COLO668 (cell line): ENCODE data around the gene KIRREL3.

Experiments
- DNase-seq: peaks from one replicate; lab custom pipeline; 2025; ENCODE audit not compliant: unreplicated experiment; lab: John Stamatoyannopoulos, UW

KIRREL3 gene

DNA sequence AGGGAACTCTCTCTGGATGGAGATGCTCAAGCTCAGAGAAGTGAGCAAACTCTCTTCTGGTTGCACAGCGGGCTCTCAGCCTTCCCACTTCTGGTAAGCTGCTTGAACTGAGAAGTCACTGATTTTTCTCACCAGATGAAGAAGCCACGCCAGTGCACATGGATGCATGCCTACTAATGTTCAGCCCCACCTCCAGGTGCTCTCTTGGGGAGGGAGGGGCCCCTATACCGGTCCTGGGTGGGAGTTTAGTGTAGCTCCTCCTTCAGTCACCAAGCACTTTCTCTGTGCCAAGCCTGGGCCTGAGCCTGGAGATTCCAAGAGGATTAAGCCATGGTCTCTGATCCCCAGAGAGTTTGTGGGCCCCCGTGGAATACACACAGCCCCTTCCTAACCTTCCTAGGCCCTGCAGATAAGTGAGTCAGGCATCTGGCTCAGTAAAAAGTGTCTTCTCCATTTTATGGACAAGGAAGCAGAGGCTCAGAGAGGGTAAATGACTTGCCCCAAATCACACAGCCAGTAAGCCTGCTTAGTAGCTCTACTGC, 502.9 kb downstream of the KIRREL3 start:
- DNase-seq = no peak

GRCh38 chr11:126496576-126497337, 503.8 kb downstream of the KIRREL3 start:
- no peak for DNase-seq

GRCh38 chr11:126495281-126496220, 505.0 kb downstream of the KIRREL3 start:
- no peak for DNase-seq

- DNase-seq = no peak
Measured at GRCh38 chr11:126494831-126495230, 505.7 kb downstream of the KIRREL3 start.

- no peak for DNase-seq
Measured at GRCh38 chr11:126492331-126493082, 508.1 kb downstream of the KIRREL3 start.

DNA sequence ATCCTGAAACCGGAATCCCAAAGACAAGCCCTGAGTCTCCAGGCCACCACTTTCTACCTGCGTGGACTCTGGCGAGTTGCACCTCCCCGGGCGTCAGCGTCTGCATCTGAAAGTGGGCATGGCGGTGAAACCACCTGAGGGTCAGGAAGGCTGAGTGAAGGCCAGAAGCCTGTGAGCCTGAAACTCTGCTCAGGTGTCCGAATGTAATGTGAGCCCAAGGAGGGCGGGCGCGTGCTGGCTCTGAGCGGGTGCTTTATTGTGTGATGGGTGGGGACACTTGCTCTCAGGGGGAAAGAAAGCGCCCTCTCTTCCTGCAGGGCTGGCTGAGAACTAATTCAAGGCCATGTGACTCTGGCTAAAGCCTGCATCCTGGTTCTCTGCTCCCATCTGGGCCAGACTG, 509.5 kb downstream of the KIRREL3 start:
- DNase-seq = peak; percentile 14

DNA sequence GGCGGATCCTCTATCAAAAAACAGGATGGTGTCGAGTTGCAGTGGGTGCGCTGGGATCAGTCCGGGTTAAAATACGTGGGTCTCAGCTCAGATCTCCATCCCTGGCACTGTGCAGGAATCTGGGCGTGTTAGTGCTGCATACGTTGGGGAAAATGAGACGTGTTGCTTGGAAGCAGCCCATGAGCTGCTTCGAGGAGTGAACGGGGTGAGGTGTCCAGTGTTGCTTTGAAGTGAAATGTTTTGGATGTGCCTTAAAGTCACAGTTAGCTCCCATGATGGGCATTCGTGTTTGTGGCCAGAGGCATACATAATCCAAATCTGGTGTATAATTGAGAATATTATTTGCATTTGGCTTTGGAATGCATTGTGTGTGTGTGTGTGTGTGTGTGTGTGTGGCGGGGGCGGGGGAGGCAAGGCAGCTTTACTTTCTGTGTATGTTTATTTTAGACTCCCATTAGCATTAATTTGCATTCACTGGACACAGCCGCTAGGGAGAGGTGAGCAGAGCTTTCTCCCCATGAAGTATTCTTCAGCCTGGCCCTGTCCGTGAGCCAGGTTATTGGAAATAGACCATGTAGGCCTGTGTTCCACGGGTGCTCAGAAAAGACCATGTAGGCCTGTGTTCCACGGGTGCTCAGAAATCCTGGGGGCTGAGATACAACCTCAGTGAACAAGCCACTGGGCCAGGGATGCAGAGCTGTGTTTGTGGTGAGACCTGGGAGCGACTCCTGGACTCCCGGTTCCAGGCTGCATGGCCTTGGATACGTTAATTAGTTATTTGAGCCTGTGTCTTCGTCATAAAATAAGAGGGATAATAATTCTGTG, 510.5 kb downstream of the KIRREL3 start:
- no peak for DNase-seq

DNA sequence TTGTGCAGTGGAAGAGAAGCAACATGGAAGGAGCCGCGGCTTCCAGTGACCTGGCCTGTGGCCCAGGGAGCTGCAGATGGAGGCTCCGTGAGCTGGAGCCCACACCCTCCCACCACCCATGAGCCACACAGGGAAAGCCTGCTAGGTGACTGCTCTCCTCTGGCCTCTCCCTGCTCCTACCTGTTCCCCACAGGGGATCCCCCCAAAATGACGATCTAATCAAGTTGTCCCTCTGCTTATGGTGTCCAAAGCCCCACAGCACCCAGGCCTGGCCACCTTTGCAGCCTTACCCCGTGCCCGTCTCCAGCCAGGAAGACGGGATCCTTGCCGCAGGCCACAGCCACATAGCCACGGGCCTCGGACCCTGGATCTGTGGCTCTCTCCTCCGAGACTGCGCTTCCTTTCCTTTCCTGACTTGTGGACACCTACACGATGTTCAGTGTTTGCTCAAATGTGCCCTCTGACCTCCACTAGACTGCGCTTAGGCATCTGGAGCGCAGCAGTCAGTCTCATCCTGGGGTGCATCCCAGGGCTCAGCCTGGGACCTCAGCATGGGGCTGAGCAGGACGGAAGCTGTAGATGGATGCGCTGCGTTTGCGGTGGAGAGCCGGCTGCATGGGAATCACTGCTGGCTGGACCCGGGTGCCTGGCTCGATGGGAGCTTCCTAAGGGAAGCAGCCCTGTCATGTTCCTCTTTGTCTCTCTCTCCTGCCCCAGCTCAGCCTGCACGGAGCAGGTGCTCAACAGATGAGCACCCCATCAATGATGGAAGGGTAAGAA, 511.8 kb downstream of the KIRREL3 start:
- DNase-seq = no peak

GRCh38 chr11:126487711-126488110, 512.9 kb downstream of the KIRREL3 start:
- no peak for DNase-seq

DNA sequence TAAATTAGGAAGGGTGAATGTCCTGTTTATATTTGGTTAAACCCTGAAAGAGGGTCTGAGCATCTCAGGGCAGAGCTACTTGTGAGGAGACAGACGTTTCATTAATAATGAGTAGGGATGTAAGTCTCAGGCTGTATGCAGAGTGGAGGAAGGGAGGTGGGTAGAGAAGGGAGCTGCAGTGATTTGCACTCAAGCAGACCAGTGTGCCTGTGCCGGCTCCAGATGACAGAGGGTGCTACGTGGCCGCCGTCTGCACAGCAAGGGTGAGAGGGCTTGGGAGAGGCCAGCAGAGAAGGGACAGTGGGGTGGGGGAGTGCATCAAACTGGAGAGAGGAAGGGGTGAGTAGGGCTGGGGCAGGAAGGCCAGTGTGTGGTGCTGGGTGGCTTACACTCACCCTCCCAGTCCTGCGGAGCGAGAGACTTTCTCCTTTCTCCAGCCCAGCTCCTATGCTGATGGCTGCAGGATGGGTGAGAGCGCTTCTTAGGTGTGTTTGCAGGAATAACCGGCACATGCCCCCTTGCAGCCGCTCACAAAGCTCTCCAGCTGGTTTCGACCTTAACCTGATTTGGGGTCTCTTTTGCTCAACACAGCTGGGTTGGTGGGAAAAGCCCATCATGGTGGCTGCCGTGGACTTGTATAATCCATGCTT, 514.5 kb downstream of the KIRREL3 start:
- DNase-seq = no peak

DNA sequence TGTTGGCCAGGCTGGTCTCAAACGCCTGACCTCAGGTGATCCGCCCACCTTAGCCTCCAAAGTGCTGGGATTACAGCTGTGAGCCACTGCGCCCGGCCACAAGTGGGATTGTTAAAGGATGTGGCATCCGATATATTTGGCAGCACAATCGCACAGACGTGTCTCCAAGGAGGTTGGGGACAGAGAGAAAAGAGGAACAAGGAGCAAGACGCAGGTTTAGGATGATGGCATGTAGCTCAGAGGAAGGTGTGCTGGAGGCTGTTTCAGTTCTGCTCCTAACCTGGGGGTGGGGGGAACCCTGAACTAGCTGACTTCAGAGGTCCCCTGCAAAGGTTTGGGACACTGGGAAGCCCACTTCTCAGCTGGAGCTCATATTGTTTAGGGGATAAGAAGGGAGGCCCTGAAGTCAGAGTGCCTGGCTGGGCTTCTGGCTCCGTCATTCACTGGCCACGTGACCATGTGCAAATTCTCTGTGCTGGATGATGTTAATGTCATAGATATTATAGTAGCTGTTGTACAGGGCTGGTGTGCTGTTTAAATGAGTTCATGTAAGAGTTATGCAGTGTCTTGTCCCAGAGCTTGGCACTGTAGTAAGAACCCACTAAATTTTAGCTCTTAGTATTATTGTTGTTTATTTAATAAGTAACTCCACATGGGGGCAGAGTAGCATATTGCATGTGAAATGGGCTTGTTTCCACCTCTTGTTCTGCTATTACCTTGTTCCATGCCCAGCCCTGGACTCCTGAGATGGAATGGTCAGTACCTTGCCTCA, 515.4 kb downstream of the KIRREL3 start:
- DNase-seq = no peak

- DNase-seq = no peak
Measured at GRCh38 chr11:126484266-126484665, 516.3 kb downstream of the KIRREL3 start.

GRCh38 chr11:126483621-126484195, 516.9 kb downstream of the KIRREL3 start:
- no peak for DNase-seq

- no peak for DNase-seq
Measured at GRCh38 chr11:126482586-126483108, 517.9 kb downstream of the KIRREL3 start.

DNA sequence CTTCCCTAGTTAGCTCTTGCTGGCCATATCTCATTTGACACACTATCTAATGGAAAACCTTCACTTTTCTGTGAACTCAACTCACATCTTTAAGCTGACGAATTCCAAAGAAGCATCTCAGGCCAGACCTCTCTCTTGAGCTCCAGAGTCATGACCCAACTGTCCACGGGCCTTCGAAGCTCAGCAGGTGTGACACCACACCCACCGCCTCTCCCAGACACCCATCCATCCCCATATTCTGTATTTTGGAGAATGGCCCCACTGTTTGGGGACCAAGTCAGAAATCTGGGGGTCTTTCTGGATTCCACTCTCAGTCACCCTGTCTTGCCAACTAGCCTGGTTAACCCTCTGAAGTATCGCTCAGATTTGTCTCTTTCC, 519.3 kb downstream of the KIRREL3 start:
- no peak for DNase-seq

DNA sequence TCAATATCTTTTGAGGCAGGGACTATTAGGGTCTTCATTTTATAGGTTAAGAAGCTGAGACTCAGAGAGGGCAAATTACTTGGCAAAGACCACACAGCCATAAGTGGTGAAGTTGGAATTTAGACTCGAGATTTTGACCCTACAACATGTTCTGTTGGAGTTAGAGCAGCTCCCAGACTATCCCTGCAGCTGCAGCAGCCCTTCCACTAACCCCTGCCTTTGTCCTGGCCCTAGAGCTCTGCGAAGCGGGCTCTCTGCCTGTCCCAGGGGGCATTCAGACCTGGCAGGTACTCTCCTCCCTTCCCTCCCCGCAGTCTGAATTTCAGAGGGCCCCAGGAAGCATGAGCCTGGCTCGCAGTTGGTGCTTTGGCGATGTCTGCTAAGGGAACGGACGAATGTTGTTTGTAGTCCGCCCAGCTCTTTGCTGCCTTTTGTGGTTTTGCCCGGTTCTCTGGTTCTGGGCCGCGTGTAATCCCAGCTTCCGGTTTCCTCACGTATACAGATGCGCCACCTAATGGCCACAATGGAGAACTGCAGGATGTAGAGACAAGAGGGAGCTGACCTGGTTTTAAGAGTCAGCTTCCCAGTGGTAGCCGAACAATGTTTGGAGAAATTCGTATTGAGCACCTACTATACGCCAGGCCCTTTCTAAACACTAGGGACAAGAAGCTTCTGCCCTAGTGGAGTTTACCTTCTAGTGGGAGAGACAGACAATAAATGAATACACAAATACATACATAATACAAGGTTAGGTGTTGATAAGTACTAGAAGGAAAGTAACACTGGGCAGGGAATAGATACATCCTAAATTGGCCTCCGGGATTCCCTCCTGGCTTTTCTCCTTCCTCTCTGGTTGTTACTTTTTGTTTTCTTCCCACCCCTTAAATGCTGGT, 519.9 kb downstream of the KIRREL3 start:
- peak; percentile 75 for DNase-seq

DNA sequence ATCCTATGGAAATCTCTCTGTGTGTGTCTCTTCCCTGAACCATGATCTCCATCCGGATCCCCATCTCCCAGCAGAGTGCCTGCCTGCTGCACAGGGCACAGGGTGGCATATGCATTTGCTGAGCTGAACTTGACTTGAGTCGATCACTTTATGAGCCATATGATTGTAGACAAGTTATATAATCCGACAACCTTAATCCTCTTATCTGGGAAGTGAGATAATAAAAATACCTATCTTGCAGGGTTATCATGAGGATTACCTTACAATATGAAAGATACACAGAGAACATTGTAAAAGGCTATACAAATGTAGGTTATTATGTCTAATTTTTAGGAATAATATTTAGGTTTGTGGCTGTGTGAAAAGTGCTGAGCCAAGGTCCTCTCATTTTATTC, 520.6 kb downstream of the KIRREL3 start:
- no peak for DNase-seq
